ENCODE measurements around the gene ABCC12.

Gene ABCC12

GRCh38 chr16:48165961-48166578, 10.3 kb upstream of the ABCC12 start:
- no peak for DNase-seq

GRCh38 chr16:48164907-48165715, 9.3 kb upstream of the ABCC12 start:
- no peak for DNase-seq

GRCh38 chr16:48162839-48163410, 7.1 kb upstream of the ABCC12 start:
- DNase-seq, result no peak

- no peak for DNase-seq
These were observed 6.1 kb upstream of the ABCC12 start for GRCh38 chr16:48161906-48162305.

- DNase-seq, result no peak
These were observed 4.8 kb upstream of the ABCC12 start for GRCh38 chr16:48160575-48160974.

- no peak for DNase-seq
These were observed 2.5 kb upstream of the ABCC12 start for GRCh38 chr16:48158296-48158695.

GRCh38 chr16:48157794-48158193, 2.0 kb upstream of the ABCC12 start:
- no peak for DNase-seq

GRCh38 chr16:48157302-48157701, 1.5 kb upstream of the ABCC12 start:
- no peak for DNase-seq

GRCh38 chr16:48156790-48157209, 1.0 kb upstream of the ABCC12 start:
- no peak for DNase-seq

- DNase-seq, result no peak
These were observed 2.0 kb downstream of the ABCC12 start for GRCh38 chr16:48153774-48154173.

- DNase-seq, result no peak
These were observed 3.6 kb downstream of the ABCC12 start for GRCh38 chr16:48152226-48152625.

GRCh38 chr16:48150707-48151106, 5.1 kb downstream of the ABCC12 start:
- DNase-seq, result no peak

- no peak for DNase-seq
These were observed 9.1 kb downstream of the ABCC12 start for GRCh38 chr16:48146710-48147109.

GRCh38 chr16:48146131-48146530, 9.7 kb downstream of the ABCC12 start:
- DNase-seq, result no peak

- no peak for DNase-seq
These were observed 11.9 kb downstream of the ABCC12 start for GRCh38 chr16:48143812-48144368.

GRCh38 chr16:48140821-48141220, 15.0 kb downstream of the ABCC12 start:
- no peak for DNase-seq

GRCh38 chr16:48139517-48139916, 16.3 kb downstream of the ABCC12 start:
- no peak for DNase-seq

- DNase-seq, result no peak
These were observed 17.2 kb downstream of the ABCC12 start for GRCh38 chr16:48138543-48138942.

GRCh38 chr16:48137822-48138221, 18.0 kb downstream of the ABCC12 start:
- DNase-seq, result no peak

- DNase-seq, result no peak
These were observed 19.0 kb downstream of the ABCC12 start for GRCh38 chr16:48136547-48137360.

GRCh38 chr16:48133455-48134211, 22.2 kb downstream of the ABCC12 start:
- no peak for DNase-seq

- no peak for DNase-seq
These were observed 23.1 kb downstream of the ABCC12 start for GRCh38 chr16:48132696-48133095.

Measured in NCI-H1048 (cell line).